Activated T-cell treated with anti-CD3 and anti-CD28 coated beads for 48 hours (primary cell): ENCODE results near the gene NFATC2.
"Not testable (repeated sequence)": the region's sequence is repeated elsewhere in the genome, so short reads cannot be mapped to it uniquely, and the experiment has no call there.

Experiments used
- DNase-seq: peaks from one replicate; pipeline ENCODE4 v3.0.0-alpha.2; 2020; ENCODE audit warnings: low read depth

NFATC2 gene

DNA sequence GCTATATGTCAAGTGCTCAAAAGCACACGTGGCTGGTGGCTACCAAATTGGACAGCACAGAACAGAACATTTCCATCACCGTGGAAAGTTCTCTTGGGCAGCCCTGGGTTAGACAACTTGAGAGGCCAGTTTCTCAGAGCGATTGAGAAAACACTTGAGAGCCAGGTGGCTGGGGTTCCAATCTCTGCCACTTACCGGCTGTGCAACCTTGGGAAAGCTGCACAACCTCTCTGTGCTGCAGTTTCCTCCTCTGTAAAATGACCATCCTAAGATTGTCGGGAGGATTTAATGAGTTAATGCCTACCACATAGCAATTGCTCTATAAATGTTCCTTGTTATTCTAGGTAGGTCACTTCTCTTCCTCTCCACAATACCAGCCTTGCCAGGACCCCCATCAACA is 25.1 kb upstream of the NFATC2 start:
- DNase-seq = no peak

GRCh38 chr20:51566594-51566993 is 24.1 kb upstream of the NFATC2 start:
- DNase-seq = no peak

DNA sequence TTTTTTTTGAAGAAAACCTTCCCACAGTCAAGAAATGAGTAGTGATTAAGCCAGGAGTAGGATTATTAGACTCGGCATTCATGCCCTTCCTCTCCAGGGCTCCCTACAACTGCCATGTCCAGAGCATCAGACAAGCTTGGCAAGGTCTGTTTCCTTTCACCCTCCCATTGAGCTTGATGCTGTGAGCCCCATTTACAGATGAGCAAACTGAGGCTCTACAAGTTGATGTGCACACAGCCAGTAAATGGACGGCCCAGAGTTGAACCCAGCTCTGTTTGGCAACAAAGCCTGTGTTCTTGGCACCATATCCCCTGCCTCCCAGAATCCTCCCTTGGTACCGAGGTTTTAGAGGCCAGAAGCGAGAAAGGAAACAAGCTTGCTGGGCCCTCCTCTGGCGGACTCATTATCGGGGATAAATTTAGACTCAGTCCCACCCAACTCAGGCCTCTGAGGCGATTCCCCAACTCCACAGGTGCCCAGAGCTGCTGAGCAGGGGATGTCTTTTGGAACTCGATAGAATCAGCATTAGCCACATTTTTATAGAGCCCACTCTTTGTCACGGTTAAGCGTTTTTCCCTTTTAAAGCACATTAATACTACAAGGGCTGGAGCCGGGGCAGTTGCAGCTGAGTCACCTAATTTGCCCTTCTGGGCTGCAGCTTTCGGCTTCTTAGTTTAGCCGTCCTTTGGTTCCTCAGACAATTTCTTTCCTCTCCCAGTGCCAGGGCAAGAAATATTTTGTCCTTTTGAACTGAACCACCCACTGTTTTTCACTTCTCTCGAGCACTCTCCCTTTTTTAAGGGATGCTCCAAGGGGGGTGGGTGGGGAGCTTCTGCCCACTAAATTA is 23.0 kb upstream of the NFATC2 start:
- no peak for DNase-seq

DNA sequence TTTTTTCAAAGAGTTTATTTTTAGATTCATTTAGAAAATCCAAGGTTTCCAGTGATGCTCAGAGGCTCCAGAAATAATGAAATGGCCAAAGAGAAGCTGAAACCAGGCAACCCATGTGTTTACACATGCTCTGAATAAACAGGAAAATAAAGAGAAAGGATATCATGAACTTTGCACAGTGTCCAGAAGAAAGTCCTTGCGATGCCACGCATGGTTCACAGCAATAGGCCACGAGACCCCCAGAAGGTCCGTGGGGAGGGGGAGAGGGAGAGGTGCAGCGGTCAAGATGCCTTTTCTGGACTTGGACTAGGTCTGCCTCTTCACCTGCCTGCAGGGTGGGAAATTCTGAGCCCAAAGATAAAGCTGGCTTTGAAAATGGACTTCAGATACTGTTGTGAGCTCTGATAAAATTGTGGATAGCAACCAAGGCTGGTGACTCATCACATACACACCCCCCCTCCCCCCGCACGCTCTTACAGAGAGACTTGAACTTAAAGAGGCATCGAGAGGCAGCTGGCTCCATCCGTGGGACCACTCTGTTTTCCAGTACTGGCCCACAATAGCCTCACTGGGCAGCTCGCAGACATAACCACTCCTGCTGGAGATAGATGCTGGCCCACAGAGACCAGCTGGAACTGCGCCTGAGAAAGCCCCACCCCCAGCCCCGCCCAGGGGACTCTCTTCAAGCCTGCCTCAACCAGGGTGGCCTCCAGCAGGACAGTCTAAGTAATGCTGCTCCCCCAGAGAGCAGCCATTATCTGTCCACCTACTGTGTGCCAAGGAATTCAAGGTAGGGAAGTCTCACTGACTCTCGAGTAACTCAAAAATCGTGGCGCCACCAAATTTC is 21.2 kb upstream of the NFATC2 start:
- no peak for DNase-seq

- no peak for DNase-seq
Observed at GRCh38 chr20:51563174-51563485, 20.6 kb upstream of the NFATC2 start.

GRCh38 chr20:51562332-51563173 is 20.0 kb upstream of the NFATC2 start:
- DNase-seq = no peak

GRCh38 chr20:51562027-51562331 is 19.5 kb upstream of the NFATC2 start:
- DNase-seq = no peak

DNA sequence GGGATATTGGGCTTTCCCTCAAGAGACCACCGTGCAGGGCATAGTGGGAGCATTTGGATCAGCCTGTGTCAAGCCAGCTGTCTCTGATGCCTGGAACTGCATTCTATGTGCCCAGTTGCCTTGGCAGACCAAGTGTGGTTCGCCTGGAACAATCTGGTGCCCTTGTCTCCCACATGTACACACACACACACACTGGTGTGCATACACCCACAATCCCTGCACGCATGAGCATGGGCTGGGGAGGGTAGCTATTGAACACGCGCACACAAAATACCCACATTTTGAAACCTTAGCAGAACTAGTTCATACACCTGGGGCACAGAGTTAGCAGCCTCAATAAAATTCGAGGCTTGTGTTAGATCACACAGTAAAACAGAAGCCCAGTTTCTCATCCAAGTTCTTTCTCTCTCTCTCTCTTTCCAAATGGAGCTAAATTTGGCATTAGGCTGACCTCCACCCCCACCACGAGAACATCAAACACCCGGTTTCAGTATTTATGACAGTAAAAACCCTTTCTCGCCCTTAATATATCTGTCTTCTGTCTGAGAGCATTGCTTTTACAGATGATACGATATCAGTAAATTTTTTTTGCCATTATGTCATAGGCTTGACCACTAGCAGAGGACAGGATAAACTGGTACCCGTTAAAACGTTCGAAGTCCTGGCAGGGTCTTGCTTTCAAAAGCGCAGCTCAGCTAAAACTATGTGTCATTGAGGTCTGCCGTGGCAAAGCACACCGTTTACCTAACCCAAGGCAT is 18.2 kb upstream of the NFATC2 start:
- no peak for DNase-seq

DNA sequence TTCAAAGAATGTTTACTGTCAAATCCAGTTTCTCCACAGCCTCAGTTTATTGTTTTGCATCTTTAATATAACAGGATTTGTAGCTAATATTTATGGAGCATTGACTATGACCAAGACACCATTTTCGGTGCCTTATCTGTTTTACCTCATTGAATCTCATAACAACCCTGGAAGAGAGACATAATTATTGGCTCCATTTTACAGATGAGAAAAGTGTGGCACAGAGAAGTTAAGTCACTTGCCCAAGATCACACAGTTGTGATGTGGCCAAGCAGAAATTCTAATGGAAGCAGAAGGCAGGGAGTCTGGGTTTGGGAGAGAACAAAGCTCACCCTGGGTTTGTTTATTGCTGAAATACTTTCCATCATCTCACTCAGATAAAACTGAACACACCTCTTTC is 17.5 kb upstream of the NFATC2 start:
- DNase-seq = no peak

GRCh38 chr20:51554538-51555165 is 12.1 kb upstream of the NFATC2 start:
- no peak for DNase-seq

DNA sequence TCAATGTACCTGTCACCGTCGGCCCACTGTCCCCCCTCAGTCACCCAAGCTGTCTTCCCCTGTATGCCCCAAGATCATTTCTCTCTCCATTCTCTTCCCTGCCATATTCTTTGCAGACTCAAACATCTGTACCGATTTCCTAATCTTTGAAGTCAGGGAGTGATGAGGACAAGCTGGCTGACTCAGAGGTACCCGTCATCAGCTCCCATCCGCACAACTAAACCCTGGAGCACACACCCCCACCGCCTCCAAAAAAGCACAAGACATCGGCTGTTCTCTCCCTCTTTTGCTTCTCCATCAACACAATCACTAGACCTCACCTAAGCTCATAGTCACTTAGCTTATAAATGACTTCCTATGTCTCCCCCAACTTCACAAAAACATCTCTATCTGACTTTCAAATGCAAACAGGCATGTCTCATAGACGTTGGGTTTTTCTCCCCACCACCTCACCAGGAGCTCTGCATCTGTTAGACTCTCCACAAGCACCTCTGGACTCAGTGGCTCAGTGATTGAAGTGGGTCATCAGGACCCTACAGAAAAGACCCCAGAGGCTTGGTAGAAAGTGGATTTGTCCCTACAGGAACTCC is 11.5 kb upstream of the NFATC2 start:
- no peak for DNase-seq

DNA sequence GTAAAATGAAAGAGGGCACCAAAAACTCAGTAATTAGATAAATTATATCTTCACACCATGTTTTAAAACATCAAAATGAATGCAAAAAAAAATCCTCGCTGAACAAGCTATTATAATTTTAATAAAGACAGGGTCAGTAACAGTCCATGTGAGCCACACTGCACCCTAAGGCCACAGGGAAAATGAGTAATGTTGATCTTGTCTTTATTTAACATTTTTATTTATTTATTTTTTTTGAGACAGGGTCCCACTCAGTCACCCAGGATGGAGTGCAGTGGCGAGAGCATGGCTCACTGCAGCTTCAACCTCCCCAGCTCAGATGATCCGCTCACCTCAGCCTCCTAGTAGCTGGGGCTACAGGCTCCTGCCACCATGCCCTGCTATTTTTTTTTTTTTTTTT is 8.7 kb upstream of the NFATC2 start:
- no peak for DNase-seq

DNA sequence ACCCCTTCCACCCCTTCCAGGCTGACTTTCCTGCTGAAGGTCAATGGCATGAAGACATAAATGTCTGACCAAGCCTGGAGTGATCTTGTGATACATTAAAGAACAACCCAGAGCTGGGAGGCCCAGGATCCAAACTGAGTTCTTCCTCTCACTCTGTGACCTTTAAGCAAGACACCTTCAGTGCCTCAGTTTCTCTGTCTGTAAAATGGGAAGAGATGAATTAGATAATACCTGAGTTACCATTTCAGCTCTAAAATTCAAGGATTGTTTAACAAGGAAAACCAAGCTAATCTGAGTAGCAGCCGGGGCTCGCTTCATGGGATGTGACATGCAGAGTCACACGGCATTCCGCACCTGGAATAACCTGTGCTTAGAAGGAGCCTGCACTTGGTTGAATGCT is 7.0 kb upstream of the NFATC2 start:
- DNase-seq = no peak

- no peak for DNase-seq
Observed at GRCh38 chr20:51547951-51548350, 5.4 kb upstream of the NFATC2 start.

DNA sequence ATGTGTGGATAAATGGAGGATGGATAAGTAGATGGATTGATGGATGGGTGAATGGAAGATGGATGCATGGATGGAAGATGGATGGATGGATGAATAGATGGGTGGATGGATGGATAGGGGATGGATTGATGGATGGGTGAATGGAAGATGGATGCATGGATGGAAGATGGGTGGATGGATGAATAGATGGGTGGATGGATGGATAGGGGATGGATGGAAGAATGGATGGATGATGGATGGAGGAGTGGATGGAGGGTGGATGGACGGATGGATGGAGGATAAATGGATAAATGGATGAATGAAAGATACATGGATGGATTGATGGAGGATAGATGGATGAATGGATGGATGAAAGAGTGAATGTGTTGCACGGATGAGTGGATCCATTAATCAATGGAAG is 3.0 kb upstream of the NFATC2 start:
- DNase-seq = no peak

DNA sequence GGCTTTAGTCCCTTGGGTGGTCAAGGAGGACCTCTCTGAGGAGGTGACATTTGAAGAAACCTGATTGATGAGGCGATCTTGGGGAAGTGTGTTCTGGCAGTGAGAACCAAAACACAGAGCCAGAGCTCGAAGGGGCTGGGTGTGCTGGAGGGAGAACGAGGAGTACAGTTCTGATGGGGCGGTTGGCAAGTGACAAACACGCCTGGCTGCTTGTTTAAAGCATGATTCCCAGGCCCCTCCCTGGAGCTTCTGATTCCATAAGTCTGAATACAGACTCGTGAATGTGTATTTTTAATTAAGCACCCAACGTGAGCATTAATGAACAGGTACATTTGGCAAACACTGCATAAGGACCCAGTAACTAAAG is 886 bp upstream of the NFATC2 start:
- DNase-seq = no peak

- peak; percentile 54 for DNase-seq
Observed at GRCh38 chr20:51542033-51542570, 417 bp downstream of the NFATC2 start.

- peak; percentile 72 for DNase-seq
Observed at GRCh38 chr20:51541189-51542032, 1.1 kb downstream of the NFATC2 start.

DNA sequence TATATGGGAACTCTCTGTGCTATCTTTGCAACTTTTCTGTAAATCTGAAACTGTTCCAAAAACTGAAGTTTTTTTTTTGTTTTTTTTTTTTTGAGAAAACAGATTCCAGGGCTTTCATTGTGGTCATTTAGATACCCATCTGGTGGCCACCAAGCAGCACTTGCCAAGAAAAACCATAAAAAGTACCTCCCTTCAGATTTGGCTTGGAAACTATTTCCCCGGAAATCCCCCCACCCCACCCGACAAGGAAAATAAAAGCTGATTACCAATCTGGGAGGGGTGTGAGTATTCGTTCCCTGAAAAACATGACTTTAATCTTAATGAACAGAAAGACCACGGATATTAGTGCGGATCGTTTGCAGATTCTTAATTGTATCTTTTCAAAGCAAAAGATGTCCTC is 1.9 kb downstream of the NFATC2 start:
- no peak for DNase-seq

DNA sequence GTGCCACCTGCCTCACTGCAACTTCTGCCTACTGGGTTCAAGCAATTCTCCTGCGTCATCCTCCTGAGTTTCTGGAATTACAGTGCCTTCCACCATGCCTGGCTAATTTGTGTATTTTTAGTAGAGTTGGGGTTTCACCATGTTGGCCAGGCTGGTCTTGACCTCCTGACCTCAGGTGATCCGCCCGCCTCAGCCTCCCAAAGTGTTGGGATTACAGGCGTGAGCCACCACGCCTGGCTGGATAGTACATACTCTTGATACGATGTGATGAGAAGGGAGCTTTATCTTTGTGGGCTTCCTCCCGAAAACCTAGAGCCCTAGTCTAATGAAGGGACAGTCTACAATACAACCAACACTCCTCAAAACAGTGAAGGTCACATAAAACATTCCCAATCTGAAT is 2.4 kb downstream of the NFATC2 start:
- DNase-seq = not testable (repeated sequence)
